ENCODE results near the gene FCHSD2.
A peak's percentile ranks its signal among the peaks of the same experiment; 100 is the strongest.
"Not testable (repeated sequence)": the region's sequence is repeated elsewhere in the genome, so short reads cannot be mapped to it uniquely, and the experiment has no call there.

The FCHSD2 gene

GRCh38 chr11:73002214-73002613 is 139.9 kb downstream of the FCHSD2 start:
- DNase-seq = no peak

- DNase-seq = peak; percentile 41
These were observed 140.5 kb downstream of the FCHSD2 start for GRCh38 chr11:73001615-73002014.

- DNase-seq = no peak
These were observed 143.4 kb downstream of the FCHSD2 start for GRCh38 chr11:72998676-72999075.

GRCh38 chr11:72996959-72997358 is 145.2 kb downstream of the FCHSD2 start:
- no peak for DNase-seq

DNA sequence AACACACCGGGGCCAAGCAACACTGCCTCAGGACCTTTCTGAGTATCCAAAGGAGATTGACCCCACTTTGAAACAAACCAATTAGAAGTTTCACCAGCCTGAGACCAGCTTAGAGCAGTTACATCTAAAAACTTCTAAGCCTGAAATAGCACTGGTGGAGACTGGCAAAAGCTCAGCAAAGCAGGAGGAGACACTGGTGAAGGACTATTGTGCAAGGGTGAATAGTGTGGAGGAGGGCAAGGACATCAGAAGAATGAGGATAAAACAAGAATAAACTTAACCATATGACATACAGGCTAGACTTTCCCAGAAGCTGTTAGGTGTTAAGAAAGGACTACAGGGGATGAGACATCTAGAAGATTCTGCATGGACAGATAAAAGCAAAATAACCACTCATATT is 152.4 kb downstream of the FCHSD2 start:
- DNase-seq = no peak

DNA sequence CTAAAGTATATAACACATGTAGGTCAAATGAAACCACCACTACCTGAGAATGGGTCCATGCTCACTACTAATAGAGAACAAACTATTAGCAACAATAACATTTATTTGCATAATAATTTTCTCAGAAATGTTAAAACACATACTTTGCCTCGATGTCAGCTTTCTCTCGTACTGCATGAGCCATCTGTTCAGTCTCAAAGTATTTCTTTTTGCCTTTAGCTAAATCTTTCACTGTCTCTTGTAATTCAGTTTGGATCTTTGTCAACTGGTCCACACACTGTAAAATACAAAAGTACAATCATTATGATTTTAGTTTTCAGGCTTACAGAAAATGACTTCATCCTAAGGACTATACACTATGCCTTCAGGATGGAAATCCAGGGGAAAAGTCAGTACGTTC is 153.3 kb downstream of the FCHSD2 start:
- no peak for DNase-seq

DNA sequence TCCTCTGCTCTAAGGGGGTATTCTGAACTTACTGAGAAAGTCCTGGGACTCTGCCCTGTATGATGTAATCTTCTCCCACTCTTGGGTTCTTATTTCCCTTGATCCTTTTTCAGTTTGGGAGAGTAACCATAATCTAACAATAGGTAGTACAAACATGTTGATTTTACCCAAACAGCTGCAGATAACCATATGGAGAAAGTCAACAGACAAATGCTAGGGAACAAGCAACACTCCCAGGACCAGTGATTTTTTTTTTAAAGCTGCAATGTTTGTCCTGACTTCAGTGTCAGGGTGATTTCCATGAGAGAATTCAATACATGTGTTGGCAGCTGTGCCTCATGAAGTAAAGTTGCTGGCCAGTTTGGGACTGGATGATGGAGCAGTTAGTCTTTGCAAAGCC is 156.5 kb downstream of the FCHSD2 start:
- DNase-seq = no peak

DNA sequence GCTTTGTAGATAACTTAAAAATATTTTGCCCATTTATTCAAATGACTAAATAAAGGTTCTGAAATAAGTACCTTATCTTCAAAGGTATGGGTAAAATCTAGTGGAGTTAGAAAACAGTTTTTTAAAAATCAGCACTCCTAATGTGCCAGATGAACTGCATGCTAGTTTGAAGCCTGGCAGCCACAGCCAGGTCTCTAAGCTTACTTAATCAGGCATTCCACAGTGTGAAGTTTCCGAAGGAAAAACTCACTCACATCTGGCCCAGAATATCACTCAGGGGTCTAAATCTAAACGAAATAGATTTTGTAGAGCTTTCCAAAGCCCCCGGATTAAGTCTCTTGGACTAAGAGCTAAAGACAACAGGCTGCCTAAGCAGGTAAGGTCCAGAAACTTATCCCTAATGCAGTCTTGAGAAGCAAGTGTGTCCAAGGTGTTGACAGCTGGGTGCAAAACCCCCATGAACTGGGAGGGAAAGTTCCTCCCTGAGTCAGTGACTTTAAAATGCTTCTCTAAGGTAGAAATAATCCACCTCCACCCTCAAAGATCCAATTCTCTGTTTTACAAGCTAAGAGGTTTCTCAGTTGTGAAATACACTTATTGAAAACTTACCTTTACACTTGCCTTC is 157.6 kb downstream of the FCHSD2 start:
- no peak for DNase-seq

GRCh38 chr11:72983560-72983959 is 158.6 kb downstream of the FCHSD2 start:
- DNase-seq = no peak

- no peak for DNase-seq
These were observed 160.0 kb downstream of the FCHSD2 start for GRCh38 chr11:72981971-72982685.

- no peak for DNase-seq
These were observed 161.0 kb downstream of the FCHSD2 start for GRCh38 chr11:72981080-72981479.

DNA sequence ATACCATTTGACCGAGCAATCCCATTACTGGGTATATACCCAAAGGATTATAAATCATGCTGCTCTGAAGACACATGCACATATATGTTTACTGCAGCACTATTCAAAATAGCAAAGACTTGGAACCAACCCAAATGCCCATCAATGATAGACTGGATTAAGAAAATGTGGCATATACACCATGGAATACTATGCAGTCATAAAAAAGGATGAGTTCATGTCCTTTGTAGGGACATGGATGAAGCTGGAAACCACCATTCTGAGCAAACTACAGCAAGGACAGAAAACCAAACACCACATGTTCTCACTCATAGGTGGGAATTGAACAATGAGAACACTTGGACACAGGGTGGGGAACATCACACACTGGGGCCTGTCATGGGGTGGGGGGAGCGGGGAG is 164.3 kb downstream of the FCHSD2 start:
- not testable (repeated sequence) for DNase-seq

DNA sequence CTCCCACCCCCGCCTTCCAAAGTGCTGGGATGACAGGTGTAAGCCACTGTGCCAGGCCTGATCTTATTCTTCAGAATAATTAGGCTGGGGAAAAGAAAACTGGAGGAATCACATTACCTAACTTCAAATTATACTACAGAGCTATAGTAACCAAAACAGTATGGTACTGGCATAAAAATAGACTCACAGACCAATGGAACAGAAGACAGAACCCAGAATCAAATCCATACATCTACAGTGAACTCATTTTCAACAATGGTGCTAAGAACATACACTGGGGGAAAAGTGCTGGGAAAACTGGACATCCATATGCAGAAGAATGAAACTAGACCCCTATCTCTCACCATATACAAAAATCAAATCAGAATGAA is 165.6 kb downstream of the FCHSD2 start:
- DNase-seq = not testable (repeated sequence)

- no peak for DNase-seq
These were observed 166.2 kb downstream of the FCHSD2 start for GRCh38 chr11:72975778-72976521.

DNA sequence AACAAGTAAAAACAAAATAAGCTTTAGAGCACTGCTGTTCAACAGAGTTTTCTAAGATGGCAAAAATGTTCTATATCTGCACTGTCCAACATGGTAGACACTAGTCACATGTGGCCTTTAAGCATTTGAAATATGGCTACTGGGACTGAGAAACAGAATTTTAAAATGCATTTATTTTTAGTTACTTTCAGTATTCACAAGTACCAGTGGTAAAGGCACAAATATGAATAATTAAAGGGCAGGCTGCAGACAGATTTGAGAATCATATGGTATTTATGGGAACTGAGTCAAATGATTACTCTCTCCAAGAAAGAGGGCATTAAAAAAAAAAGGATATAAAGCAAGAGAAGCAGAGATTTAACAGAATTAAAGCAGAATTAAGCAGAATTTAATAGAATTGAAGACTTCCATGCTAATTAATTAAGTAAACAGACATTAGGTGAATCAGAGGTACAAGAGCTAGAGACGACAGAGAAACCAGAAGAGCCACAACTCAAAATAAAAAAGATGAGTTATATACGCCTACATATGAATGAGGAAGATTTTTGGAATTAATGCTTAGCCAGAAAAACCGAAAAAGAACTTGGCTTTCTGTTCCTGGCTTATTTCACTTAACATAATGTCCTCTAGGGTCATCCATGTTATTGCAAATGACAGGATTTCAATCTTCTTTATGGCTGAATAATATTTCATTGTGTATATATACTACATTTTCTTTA is 167.5 kb downstream of the FCHSD2 start:
- DNase-seq = no peak

- DNase-seq = no peak
These were observed 169.5 kb downstream of the FCHSD2 start for GRCh38 chr11:72972496-72973128.

DNA sequence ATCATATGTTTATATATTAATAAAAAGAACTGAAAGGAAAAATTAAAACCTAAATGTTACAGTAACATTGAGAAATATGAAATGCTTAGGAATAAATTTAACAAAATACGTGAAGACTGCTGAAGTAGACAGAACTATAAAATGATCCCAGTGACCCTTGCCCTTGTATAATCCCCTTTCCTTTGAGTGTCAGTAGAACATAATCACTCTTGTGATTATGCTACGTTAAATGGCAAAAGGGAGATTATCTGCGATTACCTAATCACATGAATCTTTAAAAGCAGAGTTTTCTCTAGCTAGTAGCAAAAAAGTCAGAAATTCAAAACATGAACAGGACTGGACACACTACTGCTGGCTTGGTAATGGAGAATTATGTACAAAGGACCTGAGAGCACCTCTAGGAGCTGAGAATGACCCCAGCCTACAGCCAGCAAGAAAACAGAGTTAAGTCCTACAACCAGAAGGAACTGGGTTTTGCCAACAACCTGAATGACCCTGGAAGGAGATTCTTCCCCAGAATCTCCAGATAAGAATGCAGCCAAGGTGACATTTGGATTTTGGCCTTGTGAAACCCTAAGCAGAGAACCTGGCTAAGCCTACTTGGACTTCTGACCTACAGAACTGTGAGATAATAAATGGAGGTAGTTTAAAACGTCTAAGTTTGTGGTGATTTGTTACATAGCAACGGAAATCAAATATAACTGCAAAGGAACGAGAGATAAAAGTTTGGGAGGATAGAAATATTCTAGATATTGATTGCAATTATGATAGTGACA is 170.7 kb downstream of the FCHSD2 start:
- no peak for DNase-seq

- DNase-seq = no peak
These were observed 171.5 kb downstream of the FCHSD2 start for GRCh38 chr11:72970557-72971118.

GRCh38 chr11:72969894-72970335 is 172.2 kb downstream of the FCHSD2 start:
- no peak for DNase-seq

GRCh38 chr11:72968390-72968789 is 173.7 kb downstream of the FCHSD2 start:
- no peak for DNase-seq

DNA sequence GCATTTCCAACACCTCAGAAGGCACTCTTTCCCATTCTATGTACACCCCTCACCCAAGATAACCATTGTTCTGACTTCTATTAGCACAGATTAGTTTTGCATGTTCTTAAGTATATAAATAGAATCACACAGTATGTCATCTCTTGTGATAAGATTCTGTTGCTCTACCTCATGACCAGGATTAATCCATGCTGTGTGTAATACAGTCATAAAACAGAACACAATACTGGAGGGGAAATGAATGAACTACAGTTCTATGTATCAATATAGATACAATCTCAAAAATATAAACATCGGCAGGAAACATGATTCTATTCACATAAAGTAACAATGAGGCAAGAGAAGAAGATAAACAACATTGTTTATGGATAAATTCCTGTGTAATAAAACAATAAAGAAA is 176.4 kb downstream of the FCHSD2 start:
- DNase-seq = no peak

GRCh38 chr11:72962717-72963116 is 179.4 kb downstream of the FCHSD2 start:
- DNase-seq = no peak
